Measurements from ENCODE around the gene MMUT.

DNA sequence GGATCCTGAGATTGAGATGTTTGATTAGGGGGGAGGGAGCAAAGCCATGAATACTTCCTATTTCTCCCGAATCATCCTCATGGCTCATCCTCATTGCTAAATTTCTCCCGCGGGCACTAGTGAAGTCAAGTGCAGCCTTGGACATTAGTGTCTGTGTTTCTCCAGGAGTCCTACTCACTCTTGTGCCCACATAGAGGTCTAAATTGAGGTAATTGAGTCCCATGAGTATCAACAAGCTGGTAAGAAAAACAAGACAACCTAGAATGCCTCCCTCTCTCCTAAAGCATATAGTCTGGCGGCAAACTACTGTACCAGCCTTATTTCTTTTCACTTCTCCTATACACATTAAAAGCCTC, 537 bp upstream of the MMUT start:
- TF ChIP-seq, protein P1, sequence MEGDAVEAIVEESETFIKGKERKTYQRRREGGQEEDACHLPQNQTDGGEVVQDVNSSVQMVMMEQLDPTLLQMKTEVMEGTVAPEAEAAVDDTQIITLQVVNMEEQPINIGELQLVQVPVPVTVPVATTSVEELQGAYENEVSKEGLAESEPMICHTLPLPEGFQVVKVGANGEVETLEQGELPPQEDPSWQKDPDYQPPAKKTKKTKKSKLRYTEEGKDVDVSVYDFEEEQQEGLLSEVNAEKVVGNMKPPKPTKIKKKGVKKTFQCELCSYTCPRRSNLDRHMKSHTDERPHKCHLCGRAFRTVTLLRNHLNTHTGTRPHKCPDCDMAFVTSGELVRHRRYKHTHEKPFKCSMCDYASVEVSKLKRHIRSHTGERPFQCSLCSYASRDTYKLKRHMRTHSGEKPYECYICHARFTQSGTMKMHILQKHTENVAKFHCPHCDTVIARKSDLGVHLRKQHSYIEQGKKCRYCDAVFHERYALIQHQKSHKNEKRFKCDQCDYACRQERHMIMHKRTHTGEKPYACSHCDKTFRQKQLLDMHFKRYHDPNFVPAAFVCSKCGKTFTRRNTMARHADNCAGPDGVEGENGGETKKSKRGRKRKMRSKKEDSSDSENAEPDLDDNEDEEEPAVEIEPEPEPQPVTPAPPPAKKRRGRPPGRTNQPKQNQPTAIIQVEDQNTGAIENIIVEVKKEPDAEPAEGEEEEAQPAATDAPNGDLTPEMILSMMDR (IDR thresholded peaks at IDR 0.05), result no peak
- no peak for TF ChIP-seq POLR2A (IDR thresholded peaks at IDR 0.05)

Measured in lower leg skin (tissue), 3 donors.